Measurements from ENCODE around the gene AP3B1. TPM values are rescaled to one million over a fixed set of nuclear protein-coding genes. Genes with fewer than 3 reads are reported as not detected.

The AP3B1 gene
- total and polyA plus RNA-seq, 2 donors (not counting 3 experiments of a cell fraction or from before 2014, with no cell fraction given): 31.6 to 46.7 TPM

GRCh38 chr5:78268356-78268755 lies 26.1 kb downstream of the AP3B1 start:
- CTCF ChIA-PET: interaction anchor here (0.7 to 3.0 kb wide), 19 partner anchors 13 to 708 kb away, joined by 3 to 23 read pairs (median 3); no protein-coding TSS in a partner anchor
- BruUV-seq (replicated peaks): no TSS peak
- Histone ChIP-seq H3K9me3 (replicated peaks; ENCODE audit: control insufficient read depth, insufficient read depth, low read length) (no peaks in the 10 kb centered on the region), H3K4me2 (ENCODE audit: insufficient read depth, low read length) (no peak overlapping the region), H3K9me1 (replicated peaks; ENCODE audit: control insufficient read depth, extremely low read depth, insufficient read depth, low read length) (no peaks in the 10 kb centered on the region), H3K9ac (replicated peaks; ENCODE audit: extremely low read depth, insufficient read depth, low read length) (no peak overlapping the region), H3K4me3 (replicated peaks in 1 of 3; ENCODE audit: insufficient read depth in 1 of 3, low read depth in 1 of 3, low read length in 3 of 3) (no peak overlapping the region), H3K4me1 (ENCODE audit: control insufficient read depth, extremely low read depth, insufficient read depth, low read length) (no peaks in the 10 kb centered on the region), H3K36me3 (ENCODE audit: control insufficient read depth in 2 of 2, extremely low read depth in 1 of 2, insufficient read depth in 2 of 2, low read length in 2 of 2) (peaks cover 0 to 3% of the 10 kb centered on the region in 2 experiments), H4K20me1 (replicated peaks; ENCODE audit: control insufficient read depth, extremely low read depth, insufficient read depth, low read length) (no peaks in the 10 kb centered on the region), H2AFZ (ENCODE audit: low read depth, low read length) (no peak overlapping the region), H3K27me3 (ENCODE audit: control insufficient read depth in 2 of 2, insufficient read depth in 2 of 2, low read length in 2 of 2) (no peaks in the 10 kb centered on the region), H3K79me2 (ENCODE audit: control insufficient read depth, insufficient read depth, low read length) (peaks cover 7% of the 10 kb centered on the region), H3K27ac (ENCODE audit: insufficient read depth, low read depth, low read length) (no peak overlapping the region)
- dilution Hi-C loops (cut with MboI; ENCODE audit: extremely low pct_ligation_motif_present, low sequenced_read_pairs) (no loop called here), intact Hi-C loops (cut with micrococcal nuclease) (loop anchor here (2.0 kb wide), 1 partner anchor 212 kb away; no protein-coding TSS in a partner anchor)
- FAIRE-seq (no peak), DNase-seq (ENCODE audit: low read depth, low spot score) (no peak)
- POLR2A ChIA-PET: interaction anchor here (0.5 kb wide), 1 partner anchor 15 kb away, joined by 3 read pairs; no protein-coding TSS in a partner anchor
- TF ChIP-seq FOS (IDR thresholded peaks at IDR 0.05; ENCODE audit: borderline replicate concordance, insufficient read depth, low read length) (no peak), MAX (IDR thresholded peaks at IDR 0.05; ENCODE audit: insufficient read depth, insufficient read length) (no peak), CTCF (IDR thresholded peaks at IDR 0.05; ENCODE audit: extremely low read depth in 1 of 2, insufficient read depth in 1 of 2, low read depth in 1 of 2, low read length in 2 of 2) (no peak), JUN (IDR thresholded peaks at IDR 0.05; ENCODE audit: borderline replicate concordance, insufficient read depth, insufficient read length, low read depth) (no peak), GATA2 (IDR thresholded peaks at IDR 0.05; ENCODE audit: insufficient read depth, insufficient read length, low read depth, low read length) (no peak), POLR2A (IDR thresholded peaks at IDR 0.05; ENCODE audit: low read depth, low read length) (no peak), EZH2 (IDR thresholded peaks at IDR 0.05; ENCODE audit: borderline replicate concordance, low read depth, low read length, severe bottlenecking) (no peak), MYC (IDR thresholded peaks at IDR 0.05; ENCODE audit: low read depth, low read length) (no peak), POLR2AphosphoS5 (IDR thresholded peaks at IDR 0.05; ENCODE audit: insufficient read depth, low read depth, low read length) (no peak)

All from endothelial cell of umbilical vein (primary cell).